Mucosa of descending colon (tissue), 3 donors: Measurements from ENCODE around the gene ALDH1A2. TPM values are rescaled to one million over a fixed set of nuclear protein-coding genes. Genes with fewer than 3 reads are reported as not detected.

Experiments used
- ATAC-seq: fragments of 200-7000 bp; cut with Tn5 transposase; one replicate; pipeline ENCODE4 v1.9.1; 2020; ENCODE audit warnings: mild to moderate bottlenecking, moderate library complexity
- DNase-seq, 3 donors: peaks; one replicate each; pipeline ENCODE4 v3.0.0-alpha.2; 2020
- H3K36me3 ChIP-seq: fragments of 200-600 bp; one replicate; pipeline ENCODE4 v1.8.0; 2021; ENCODE audit warnings: low read depth, mild to moderate bottlenecking
- H3K4me1 ChIP-seq: fragments of 200-600 bp; one replicate; pipeline ENCODE4 v1.8.0; 2021; ENCODE audit warnings: low read depth, mild to moderate bottlenecking
- H3K4me3 ChIP-seq: fragments of 200-600 bp; one replicate; pipeline ENCODE4 v1.8.0; 2021; ENCODE audit warnings: mild to moderate bottlenecking
- H3K9me3 ChIP-seq: fragments of 200-600 bp; one replicate; pipeline ENCODE4 v1.8.0; 2021; ENCODE audit warnings: mild to moderate bottlenecking
- intact Hi-C, 2 donors: fragments of 100-400 bp; cut with DNase I in 1 of 2; cut with micrococcal nuclease in 1 of 2; formaldehyde crosslinking; loops; one replicate each; pipeline versions ENCODE4 v1.11.0 to v1.11.1; 2022; cut with DNase I, micrococcal nuclease
- total RNA-seq, 3 donors: library from RNA; stranded (reverse); fragmentation: NEBNext Ultra II Directional in 2 of 3; extraction: Animal tissue kit (Norgen Biotek cat#: 25700) in 2 of 3; gene quantifications; one replicate each; pipeline versions ENCODE4 v1.2.1 to v1.2.4, GENCODE V29; 2021 to 2023
- TF ChIP-seq, protein P1 (sequence below): fragments of 200-600 bp; IDR thresholded peaks from one replicate; pipeline ENCODE4 v1.8.0; 2022; ENCODE audit warnings: antibody characterized with exemption, mild to moderate bottlenecking
- donor health status: DM: no; HTN: no; CAD: no; lungs with moderate emphysema.
- donor health status: DM: no; HTN: no; CAD: no.
- donor health status: DM: no; HTN: yes; CAD: no.

ALDH1A2 gene
- total RNA-seq, 3 donors from 2014 or later, result 0.55 to 8.6 (median 4.3) TPM

DNA sequence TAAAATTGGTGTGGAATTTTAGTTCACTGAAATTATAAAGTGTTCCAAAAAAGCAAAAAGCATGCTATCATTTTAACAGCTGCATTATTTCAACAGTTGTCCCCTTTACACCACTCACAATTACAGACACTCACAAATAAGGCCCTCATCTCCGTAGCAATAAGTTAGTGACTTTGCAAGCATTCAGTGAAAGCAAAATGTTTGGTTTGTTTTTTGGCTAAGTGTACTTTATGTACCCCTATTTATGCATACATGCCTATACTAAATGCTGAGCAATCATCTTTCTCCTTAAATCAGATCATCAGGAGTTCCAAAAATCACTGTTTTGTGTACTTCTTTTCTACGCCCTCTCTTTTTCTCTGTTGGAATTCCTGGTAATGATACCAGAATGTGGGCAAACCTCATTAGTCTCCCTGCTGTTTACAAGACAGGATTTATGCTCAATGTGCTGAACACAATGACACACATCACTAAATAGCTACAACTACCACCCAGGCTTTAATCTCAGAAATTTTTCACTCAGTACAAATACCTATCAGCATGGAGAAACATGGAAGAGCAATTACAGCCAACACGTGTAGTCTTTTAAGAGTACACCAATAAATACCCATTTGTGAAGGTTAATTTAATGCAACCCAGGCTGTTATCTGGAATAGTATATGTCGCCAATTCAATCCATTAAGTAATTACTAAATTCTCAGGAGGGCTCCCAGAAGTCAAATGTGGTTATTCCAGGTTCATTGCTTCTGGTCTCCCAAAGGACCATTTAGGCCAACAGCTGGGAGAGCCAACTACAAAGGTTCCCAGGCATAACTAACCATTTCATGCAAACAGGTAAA is 12.0 kb downstream of the ALDH1A2 start:
- intact Hi-C loops, result no loop called here
- no peak for ATAC-seq

DNA sequence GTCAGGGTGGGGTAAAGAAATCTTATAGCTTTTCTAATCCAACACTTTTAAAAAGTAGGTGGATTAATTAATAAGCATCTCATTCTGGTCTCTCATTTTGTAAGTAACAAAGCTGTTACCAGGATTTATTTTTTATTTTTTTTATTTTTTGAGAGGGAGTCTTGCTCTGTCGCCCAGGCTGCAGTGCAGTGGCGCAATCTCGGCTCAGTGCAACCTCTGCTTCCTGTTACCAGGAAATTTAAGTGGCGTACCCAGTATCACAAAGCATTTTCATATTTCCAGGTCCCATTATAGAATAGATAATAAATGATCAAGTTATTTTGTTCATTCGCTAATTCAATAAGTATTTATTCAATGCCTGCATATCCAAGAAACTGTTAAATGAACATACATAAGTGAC is 13.2 kb downstream of the ALDH1A2 start:
- H3K9me3 ChIP-seq, result no peaks in the 10 kb centered on the region
- no peaks in the 10 kb centered on the region for H3K36me3 ChIP-seq
- no peak for ATAC-seq
- TF ChIP-seq, protein P1, sequence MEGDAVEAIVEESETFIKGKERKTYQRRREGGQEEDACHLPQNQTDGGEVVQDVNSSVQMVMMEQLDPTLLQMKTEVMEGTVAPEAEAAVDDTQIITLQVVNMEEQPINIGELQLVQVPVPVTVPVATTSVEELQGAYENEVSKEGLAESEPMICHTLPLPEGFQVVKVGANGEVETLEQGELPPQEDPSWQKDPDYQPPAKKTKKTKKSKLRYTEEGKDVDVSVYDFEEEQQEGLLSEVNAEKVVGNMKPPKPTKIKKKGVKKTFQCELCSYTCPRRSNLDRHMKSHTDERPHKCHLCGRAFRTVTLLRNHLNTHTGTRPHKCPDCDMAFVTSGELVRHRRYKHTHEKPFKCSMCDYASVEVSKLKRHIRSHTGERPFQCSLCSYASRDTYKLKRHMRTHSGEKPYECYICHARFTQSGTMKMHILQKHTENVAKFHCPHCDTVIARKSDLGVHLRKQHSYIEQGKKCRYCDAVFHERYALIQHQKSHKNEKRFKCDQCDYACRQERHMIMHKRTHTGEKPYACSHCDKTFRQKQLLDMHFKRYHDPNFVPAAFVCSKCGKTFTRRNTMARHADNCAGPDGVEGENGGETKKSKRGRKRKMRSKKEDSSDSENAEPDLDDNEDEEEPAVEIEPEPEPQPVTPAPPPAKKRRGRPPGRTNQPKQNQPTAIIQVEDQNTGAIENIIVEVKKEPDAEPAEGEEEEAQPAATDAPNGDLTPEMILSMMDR, result no peak
- H3K4me3 ChIP-seq, result no peak overlapping the region
- H3K4me1 ChIP-seq, result no peaks in the 10 kb centered on the region
- DNase-seq, result no peak
- intact Hi-C loops, result no loop called here

More for the DNA sequence above, 12.0 kb downstream of the ALDH1A2 start:
- H3K9me3 ChIP-seq, result no peaks in the 10 kb centered on the region
- H3K36me3 ChIP-seq, result no peaks in the 10 kb centered on the region
- no peak overlapping the region for H3K4me3 ChIP-seq
- no peaks in the 10 kb centered on the region for H3K4me1 ChIP-seq
- no peak for DNase-seq
- TF ChIP-seq, protein P1, result no peak

DNA sequence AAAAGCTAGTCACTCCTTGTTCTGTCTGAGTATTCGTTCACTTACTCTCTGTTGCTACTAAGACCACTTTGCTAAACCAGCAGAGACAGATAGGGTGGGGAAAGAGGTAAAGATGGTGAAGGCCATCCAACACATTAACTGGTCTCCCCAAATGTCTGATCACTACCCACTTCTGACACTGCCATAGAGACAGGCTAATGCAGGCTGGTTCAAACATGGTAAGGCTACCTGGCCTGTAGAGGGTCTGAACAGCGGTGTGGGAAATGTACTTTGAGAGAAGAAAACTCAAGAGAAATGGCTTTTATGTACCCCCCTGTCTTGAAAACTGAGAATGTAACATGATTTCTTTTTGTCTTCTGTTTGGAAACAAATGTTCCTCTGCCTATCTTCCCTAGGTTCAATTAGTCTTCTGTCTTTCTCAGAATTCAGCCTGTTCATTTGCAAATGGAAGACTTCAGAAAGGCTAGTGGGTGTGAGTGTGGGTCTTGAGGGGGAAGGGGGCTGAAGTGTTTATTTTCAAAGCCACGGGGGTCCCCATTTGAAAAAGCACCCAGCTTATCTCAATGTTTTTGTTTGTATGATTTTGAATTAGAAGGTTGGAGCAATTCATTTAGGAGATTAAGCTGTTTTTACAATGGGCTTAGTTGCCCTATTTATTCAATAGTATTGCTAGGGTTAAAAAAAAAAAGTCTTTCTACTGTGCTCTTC is 15.8 kb downstream of the ALDH1A2 start:
- TF ChIP-seq, protein P1, result no peak
- no peak for DNase-seq
- no peak for ATAC-seq
- intact Hi-C loops, result no loop called here
- H3K9me3 ChIP-seq, result no peaks in the 10 kb centered on the region
- H3K36me3 ChIP-seq, result no peaks in the 10 kb centered on the region
- no peaks in the 10 kb centered on the region for H3K4me1 ChIP-seq
- H3K4me3 ChIP-seq, result no peak overlapping the region

DNA sequence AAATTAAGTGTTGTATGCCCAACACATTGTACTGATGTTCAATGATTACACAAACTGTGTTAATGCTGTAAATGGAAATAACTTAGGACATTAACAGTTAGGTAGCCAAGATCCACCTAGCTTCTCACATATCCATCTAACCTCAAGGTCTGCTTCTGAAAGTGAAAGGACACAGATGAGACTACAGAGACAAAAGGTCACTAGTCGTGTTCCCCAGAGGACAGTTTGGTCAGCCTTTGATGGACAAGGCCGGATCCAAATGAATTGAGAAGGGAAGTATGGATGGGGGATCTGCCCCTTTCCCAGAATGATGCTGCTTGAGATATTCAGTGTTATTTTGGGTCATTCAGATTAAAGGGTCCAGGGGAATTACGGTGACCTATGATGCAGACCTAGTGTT is 17.2 kb downstream of the ALDH1A2 start:
- DNase-seq (no peak), ATAC-seq (no peak)
- Histone ChIP-seq H3K4me1 (no peaks in the 10 kb centered on the region), H3K9me3 (no peaks in the 10 kb centered on the region), H3K36me3 (no peaks in the 10 kb centered on the region), H3K4me3 (no peak overlapping the region)
- TF ChIP-seq, protein P1, result no peak
- intact Hi-C loops, result no loop called here

DNA sequence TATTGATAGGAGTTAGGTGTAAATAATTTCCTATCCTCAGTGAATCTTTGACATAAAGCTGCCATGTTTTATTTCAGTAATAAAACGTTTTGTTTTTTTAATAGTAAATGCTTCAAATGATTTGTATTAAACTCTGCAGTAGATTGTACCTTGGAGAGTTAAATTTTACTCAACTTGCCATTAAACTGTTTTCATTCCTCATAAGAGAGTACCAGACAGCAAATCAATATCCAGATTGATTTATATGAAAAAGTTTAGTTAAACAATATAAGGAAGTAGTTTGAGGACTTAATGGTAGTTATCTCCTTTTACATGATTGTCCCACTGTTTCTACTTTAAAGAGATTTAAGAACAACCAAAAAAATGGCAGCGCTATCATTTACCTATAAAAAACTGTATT is 18.4 kb downstream of the ALDH1A2 start:
- Histone ChIP-seq H3K9me3 (no peaks in the 10 kb centered on the region), H3K36me3 (no peaks in the 10 kb centered on the region), H3K4me1 (no peaks in the 10 kb centered on the region), H3K4me3 (no peak overlapping the region)
- no peak for DNase-seq
- intact Hi-C loops, result no loop called here
- TF ChIP-seq, protein P1, result no peak
- ATAC-seq, result no peak
